Measurements from ENCODE around the gene THPO.

The THPO gene

GRCh38 chr3:184361932-184362667, 15.9 kb downstream of the THPO start:
- DNase-seq, result peak; percentile 67 to 68

- peak; percentile 33 to 36 for DNase-seq
Observed at GRCh38 chr3:184361532-184361931, 16.5 kb downstream of the THPO start, which contains the start of the genes CLCN2 and POLR2H. Gene CLCN2, minus strand, starts transcription at chr3:184361605. Its CDS starts 126 bp downstream, at chr3:184361479. Gene POLR2H, plus strand, starts transcription at chr3:184361710. Its CDS starts 1,783 bp downstream, at chr3:184363493.

GRCh38 chr3:184360929-184361531, 17.0 kb downstream of the THPO start:
- DNase-seq, result no peak

- DNase-seq, result no peak
Observed at GRCh38 chr3:184360070-184360928, 17.7 kb downstream of the THPO start.

- DNase-seq, result no peak
Observed at GRCh38 chr3:184359610-184360009, 18.4 kb downstream of the THPO start.

GRCh38 chr3:184358921-184359350, 19.1 kb downstream of the THPO start:
- no peak for DNase-seq

GRCh38 chr3:184358124-184358767, 19.8 kb downstream of the THPO start:
- DNase-seq, result no peak

- no peak for DNase-seq
Observed at GRCh38 chr3:184357248-184358123, 20.5 kb downstream of the THPO start.

- DNase-seq, result no peak
Observed at GRCh38 chr3:184355261-184356040, 22.6 kb downstream of the THPO start.

- DNase-seq, result no peak
Observed at GRCh38 chr3:184354754-184355153, 23.3 kb downstream of the THPO start.

- DNase-seq, result peak; percentile 14 to 25
Observed at GRCh38 chr3:184354121-184354728, 23.8 kb downstream of the THPO start.

GRCh38 chr3:184353546-184353941, 24.5 kb downstream of the THPO start:
- no peak for DNase-seq

- DNase-seq, result no peak
Observed at GRCh38 chr3:184352897-184353545, 25.0 kb downstream of the THPO start.

GRCh38 chr3:184352149-184352785, 25.7 kb downstream of the THPO start:
- DNase-seq, result no peak

- DNase-seq, result no peak
Observed at GRCh38 chr3:184351511-184352148, 26.4 kb downstream of the THPO start.

- no peak for DNase-seq
Observed at GRCh38 chr3:184350618-184351017, 27.4 kb downstream of the THPO start.

GRCh38 chr3:184349563-184350470, 28.2 kb downstream of the THPO start:
- DNase-seq, result no peak

GRCh38 chr3:184348057-184348382, 30.0 kb downstream of the THPO start:
- no peak for DNase-seq
